Activated CD4-positive, alpha-beta memory T cell treated with anti-CD3 and anti-CD28 coated beads for 36 hours (primary cell): ENCODE measurements around the gene KLK11. TPM values are rescaled to one million over a fixed set of nuclear protein-coding genes. Genes with fewer than 3 reads are reported as not detected.
A peak's percentile ranks its signal among the peaks of the same experiment; 100 is the strongest.

Source experiments
- CTCF ChIA-PET: fragments of 350-600 bp; sonication (Branson Sonifier 250); formaldehyde crosslinking; loops from one replicate; lab custom pipeline; 2021; ENCODE audit warnings: antibody characterized with exemption, inconsistent platforms; lab: Charles Lee
- POLR2A ChIA-PET: fragments of 350-600 bp; sonication (Branson Sonifier 250); formaldehyde crosslinking; loops from one replicate; lab custom pipeline; 2021; ENCODE audit warnings: antibody characterized with exemption; lab: Charles Lee
- DNase-seq: peaks from one replicate; pipeline ENCODE4 v3.0.0-alpha.2; 2020
- H3K27ac Mint-ChIP-seq: one replicate; pipeline ENCODE4 v1.8.0; 2021; ENCODE audit warnings: mixed read lengths
- H3K27me3 Mint-ChIP-seq: one replicate; pipeline ENCODE4 v1.8.0; 2021; ENCODE audit warnings: mixed read lengths
- H3K36me3 Mint-ChIP-seq: one replicate; pipeline ENCODE4 v1.8.0; 2021; ENCODE audit warnings: mixed read lengths
- H3K4me1 Mint-ChIP-seq: one replicate; pipeline ENCODE4 v1.8.0; 2021; ENCODE audit warnings: low read depth, mixed read lengths
- H3K4me3 Mint-ChIP-seq: one replicate; pipeline ENCODE4 v1.8.0; 2021; ENCODE audit warnings: mild to moderate bottlenecking, mixed read lengths
- H3K9me3 Mint-ChIP-seq: one replicate; pipeline ENCODE4 v1.8.0; 2021; ENCODE audit warnings: mixed read lengths
- intact Hi-C: fragments of 100-400 bp; cut with micrococcal nuclease; formaldehyde crosslinking; loops from one replicate; pipeline ENCODE4 v1.15.1; 2023
- total RNA-seq, 2 experiments: library from RNA; stranded (reverse); gene quantifications; one replicate each; pipeline ENCODE4 v1.2.3, GENCODE V29; 2021

The KLK11 gene
- total RNA-seq, 2 experiments from 2014 or later = not detected

DNA sequence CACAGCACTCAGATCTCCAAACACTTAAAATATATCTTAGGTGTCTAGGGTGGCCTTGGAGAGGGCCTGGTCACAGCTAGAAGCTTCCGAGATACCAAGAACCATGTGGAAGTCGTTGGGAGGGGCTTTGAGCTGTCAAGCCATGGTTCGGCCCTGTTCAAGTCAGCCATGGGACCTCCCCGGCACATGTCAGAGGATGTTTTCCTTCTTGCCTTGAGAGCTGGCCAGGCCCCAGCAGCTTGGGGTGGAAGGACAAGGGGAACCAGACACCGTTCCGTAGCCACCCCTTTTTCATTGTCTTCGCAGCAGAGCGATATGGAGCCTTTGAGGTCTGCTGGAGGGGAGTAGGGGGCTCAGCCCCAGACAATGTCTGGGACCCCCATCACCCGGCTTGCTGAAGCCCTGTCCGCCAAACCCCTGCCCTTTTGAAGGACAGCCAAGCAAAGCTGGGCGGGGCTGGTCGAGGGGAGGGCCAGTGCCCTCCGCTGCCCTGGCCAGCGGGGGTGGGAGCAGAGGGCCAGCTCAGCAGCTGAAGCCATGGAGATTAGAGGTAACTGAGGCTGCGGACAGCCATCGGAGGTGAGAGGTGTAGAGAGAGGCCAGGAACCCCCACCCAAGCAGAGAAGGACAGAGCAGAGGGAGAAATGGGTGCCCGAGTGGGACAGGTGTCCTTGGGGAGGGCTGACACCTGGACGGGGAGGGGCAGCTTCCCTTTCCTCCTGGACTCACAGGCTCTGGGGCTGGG lies 435 bp downstream of the KLK11 start:
- no peak for DNase-seq
- POLR2A ChIA-PET = no interaction called here
- no peaks in the 10 kb centered on the region for H3K4me1 Mint-ChIP-seq
- peaks cover 15% of the 10 kb centered on the region for H3K27me3 Mint-ChIP-seq
- no peaks in the 10 kb centered on the region for H3K9me3 Mint-ChIP-seq
- no peaks in the 10 kb centered on the region for H3K36me3 Mint-ChIP-seq
- intact Hi-C loops = no loop called here
- no peak overlapping the region for H3K4me3 Mint-ChIP-seq
- CTCF ChIA-PET = interaction anchor here (0.8 kb wide), 1 partner anchor 133 kb away, joined by 3 read pairs; no protein-coding TSS in a partner anchor
- H3K27ac Mint-ChIP-seq = no peak overlapping the region

DNA sequence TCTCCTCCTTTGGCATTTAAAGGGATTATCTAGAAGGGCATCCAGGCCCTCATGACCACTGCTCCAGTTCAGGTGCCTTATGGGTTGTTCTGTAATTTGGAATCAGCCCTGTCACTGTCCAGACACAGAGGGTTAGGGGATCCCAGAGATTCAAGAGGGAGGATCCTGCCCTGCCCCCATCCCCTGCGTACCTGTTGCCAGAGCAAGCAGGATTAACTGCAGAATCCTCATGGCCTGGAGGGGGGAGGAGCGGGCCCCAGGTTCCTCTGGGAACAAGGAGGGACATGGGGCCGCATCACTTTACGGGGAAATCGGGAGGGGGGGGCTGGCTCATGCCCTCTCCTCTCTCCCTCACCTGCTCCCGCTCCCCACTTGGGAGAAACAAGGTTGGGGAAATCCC lies 1.0 kb downstream of the KLK11 start:
- Mint-ChIP-seq H3K4me3 (no peak overlapping the region), H3K27me3 (peaks cover 13% of the 10 kb centered on the region), H3K4me1 (no peaks in the 10 kb centered on the region), H3K9me3 (no peaks in the 10 kb centered on the region), H3K36me3 (no peaks in the 10 kb centered on the region), H3K27ac (no peak overlapping the region)
- no peak for DNase-seq
- ChIA-PET CTCF (no interaction called here), POLR2A (no interaction called here)
- intact Hi-C loops = no loop called here

- POLR2A ChIA-PET = no interaction called here
- DNase-seq = no peak
- H3K27ac Mint-ChIP-seq = no peak overlapping the region
- CTCF ChIA-PET = no interaction called here
- H3K9me3 Mint-ChIP-seq = no peaks in the 10 kb centered on the region
- H3K36me3 Mint-ChIP-seq = no peaks in the 10 kb centered on the region
- H3K4me1 Mint-ChIP-seq = peaks cover under 1% of the 10 kb centered on the region
- intact Hi-C loops = no loop called here
- H3K27me3 Mint-ChIP-seq = peaks cover 17% of the 10 kb centered on the region
- no peak overlapping the region for H3K4me3 Mint-ChIP-seq
Observed at GRCh38 chr19:51024924-51025323, 1.5 kb downstream of the KLK11 start.

- no peaks in the 10 kb centered on the region for H3K9me3 Mint-ChIP-seq
- H3K4me1 Mint-ChIP-seq = peaks cover 2% of the 10 kb centered on the region
- H3K27ac Mint-ChIP-seq = no peak overlapping the region
- no peak for DNase-seq
- ChIA-PET CTCF (no interaction called here), POLR2A (no interaction called here)
- intact Hi-C loops = no loop called here
- H3K4me3 Mint-ChIP-seq = no peak overlapping the region
- H3K27me3 Mint-ChIP-seq = peaks cover 23% of the 10 kb centered on the region
- no peaks in the 10 kb centered on the region for H3K36me3 Mint-ChIP-seq
Observed at GRCh38 chr19:51023946-51024345, 2.5 kb downstream of the KLK11 start.

DNA sequence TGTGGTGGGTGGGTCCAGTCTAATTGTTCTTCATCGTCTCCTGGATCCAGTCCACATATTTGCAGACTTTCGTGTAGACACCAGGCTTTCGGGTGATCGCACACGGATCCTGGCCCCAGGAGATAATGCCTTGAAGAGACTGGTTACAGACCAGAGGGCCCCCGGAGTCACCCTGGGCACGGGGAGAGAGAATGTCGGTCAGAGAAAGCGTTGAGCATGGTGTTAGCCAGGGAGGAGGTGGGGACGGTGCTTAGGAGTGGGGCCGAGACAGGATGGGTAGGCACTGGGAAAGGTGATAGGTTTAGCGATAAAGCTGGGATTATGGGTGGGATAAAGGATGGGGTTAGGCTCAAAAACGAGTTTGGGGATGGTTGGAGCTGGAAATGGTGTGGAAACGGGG lies 3.9 kb downstream of the KLK11 start:
- intact Hi-C loops = no loop called here
- no peak overlapping the region for H3K27ac Mint-ChIP-seq
- H3K4me1 Mint-ChIP-seq = peaks cover 7% of the 10 kb centered on the region

GRCh38 chr19:51020988-51021651 lies 5.3 kb downstream of the KLK11 start:
- no peaks in the 10 kb centered on the region for H3K9me3 Mint-ChIP-seq
- no peak overlapping the region for H3K4me3 Mint-ChIP-seq
- H3K27me3 Mint-ChIP-seq = peaks cover 39% of the 10 kb centered on the region
- intact Hi-C loops = no loop called here
- H3K36me3 Mint-ChIP-seq = no peaks in the 10 kb centered on the region
- POLR2A ChIA-PET = no interaction called here
- CTCF ChIA-PET = interaction anchor here (0.7 to 2.6 kb wide), 7 partner anchors 11 to 137 kb away, joined by 3 to 12 read pairs (median 3); no protein-coding TSS in a partner anchor
- no peak overlapping the region for H3K27ac Mint-ChIP-seq
- DNase-seq = peak; percentile 23
- H3K4me1 Mint-ChIP-seq = peaks cover 13% of the 10 kb centered on the region

More for the DNA sequence above, 3.9 kb downstream of the KLK11 start:
- Mint-ChIP-seq H3K27me3 (peaks cover 32% of the 10 kb centered on the region), H3K9me3 (no peaks in the 10 kb centered on the region), H3K36me3 (no peaks in the 10 kb centered on the region), H3K4me3 (no peak overlapping the region)
- no peak for DNase-seq
- POLR2A ChIA-PET = no interaction called here
- CTCF ChIA-PET = interaction anchor here (2.6 kb wide), 1 partner anchor 73 kb away, joined by 12 read pairs; no protein-coding TSS in a partner anchor

GRCh38 chr19:51019544-51019925 lies 6.9 kb downstream of the KLK11 start, which contains the start of gene KLK10:
Gene KLK10 (minus strand): TSS chr19:51019709. CDS start chr19:51019130, 579 bp downstream.
- no peak within 1 kb of the TSS for H3K27ac Mint-ChIP-seq
- peaks cover 51% of the 10 kb centered on the region for H3K27me3 Mint-ChIP-seq
- H3K4me3 Mint-ChIP-seq = no peak within 1 kb of the TSS

DNA sequence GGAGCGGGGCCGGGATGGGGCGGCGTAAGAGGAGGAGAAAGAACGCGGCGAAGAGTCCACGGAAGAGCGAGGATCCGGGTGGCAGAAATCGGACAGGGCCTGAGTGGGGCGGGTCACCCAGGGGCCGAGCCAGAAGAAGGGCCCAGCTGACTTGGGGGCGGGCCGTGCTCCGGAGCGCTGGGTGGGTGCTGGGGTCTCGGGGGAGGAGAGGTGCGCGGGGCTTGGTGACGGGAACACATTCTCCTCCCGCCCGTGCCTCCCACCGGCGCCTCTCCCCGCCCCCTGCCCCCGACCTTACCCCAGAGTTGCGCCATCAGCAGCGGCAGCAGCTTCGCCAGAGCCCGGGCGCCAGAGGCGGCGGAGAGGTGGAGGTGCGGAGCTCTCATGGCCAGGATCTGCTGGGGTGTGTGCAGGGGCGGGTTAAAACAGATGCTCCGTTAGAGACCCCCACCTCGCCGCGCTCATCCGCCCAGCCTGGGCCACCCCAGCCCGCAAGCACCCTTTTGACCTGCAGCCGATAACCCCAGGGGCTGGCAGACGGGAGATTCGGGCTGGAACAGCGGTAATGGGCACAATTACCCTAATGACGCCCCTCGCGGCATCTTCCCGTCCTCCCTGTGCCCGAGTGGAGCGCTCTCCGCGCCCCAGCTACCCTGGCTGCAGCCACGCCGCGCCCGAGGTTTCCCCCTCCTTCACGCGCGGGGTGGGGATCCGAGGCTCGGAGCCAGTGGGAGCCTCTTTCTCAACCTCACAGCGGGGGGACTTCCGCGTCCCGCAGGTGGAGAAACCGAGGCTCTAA lies 7.5 kb downstream of the KLK11 start:
- Mint-ChIP-seq H3K9me3 (no peaks in the 10 kb centered on the region), H3K4me1 (peaks cover 13% of the 10 kb centered on the region), H3K27ac (no peak overlapping the region), H3K27me3 (peaks cover 57% of the 10 kb centered on the region), H3K36me3 (no peaks in the 10 kb centered on the region), H3K4me3 (no peak overlapping the region)
- CTCF ChIA-PET = no interaction called here
- intact Hi-C loops = loop anchor here (5.0 kb wide), 1 partner anchor 73 kb away; no protein-coding TSS in a partner anchor
- DNase-seq = no peak
- POLR2A ChIA-PET = no interaction called here

More at GRCh38 chr19:51019544-51019925, 6.9 kb downstream of the KLK11 start, which contains the start of gene KLK10:
- intact Hi-C loops = loop anchor here (5.0 kb wide), 1 partner anchor 73 kb away; no protein-coding TSS in a partner anchor
- ChIA-PET POLR2A (no interaction called here), CTCF (no interaction called here)
- no peaks in the 10 kb centered on the region for H3K36me3 Mint-ChIP-seq
- DNase-seq = no peak
- H3K9me3 Mint-ChIP-seq = no peaks in the 10 kb centered on the region
- H3K4me1 Mint-ChIP-seq = peaks cover 13% of the 10 kb centered on the region

GRCh38 chr19:51016798-51017683 lies 9.4 kb downstream of the KLK11 start:
- Mint-ChIP-seq H3K4me3 (no peak overlapping the region), H3K9me3 (no peaks in the 10 kb centered on the region), H3K27me3 (peaks cover 59% of the 10 kb centered on the region), H3K4me1 (peaks cover 13% of the 10 kb centered on the region), H3K27ac (no peak overlapping the region), H3K36me3 (no peaks in the 10 kb centered on the region)
- POLR2A ChIA-PET = no interaction called here
- intact Hi-C loops = loop anchor here (5.0 kb wide), 1 partner anchor 75 kb away; no protein-coding TSS in a partner anchor
- peak; percentile 40 for DNase-seq
- CTCF ChIA-PET = interaction anchor here (0.8 to 1.5 kb wide), 4 partner anchors 15 to 160 kb away, joined by 3 to 4 read pairs (median 3); no protein-coding TSS in a partner anchor

- Mint-ChIP-seq H3K9me3 (no peaks in the 10 kb centered on the region), H3K36me3 (no peaks in the 10 kb centered on the region), H3K27me3 (peaks cover 60% of the 10 kb centered on the region), H3K4me3 (no peak overlapping the region), H3K27ac (no peak overlapping the region), H3K4me1 (peaks cover 13% of the 10 kb centered on the region)
- CTCF ChIA-PET = interaction anchor here (0.8 kb wide), 1 partner anchor 161 kb away, joined by 3 read pairs; no protein-coding TSS in a partner anchor
- intact Hi-C loops = loop anchor here (5.0 kb wide), 1 partner anchor 77 kb away; no protein-coding TSS in a partner anchor
- DNase-seq = no peak
- POLR2A ChIA-PET = no interaction called here
Observed at GRCh38 chr19:51015691-51016267, 10.6 kb downstream of the KLK11 start.

- ChIA-PET CTCF (no interaction called here), POLR2A (no interaction called here)
- H3K27ac Mint-ChIP-seq = no peak overlapping the region
- no peak for DNase-seq
- peaks cover 60% of the 10 kb centered on the region for H3K27me3 Mint-ChIP-seq
- H3K4me1 Mint-ChIP-seq = peaks cover 11% of the 10 kb centered on the region
- no peaks in the 10 kb centered on the region for H3K36me3 Mint-ChIP-seq
- intact Hi-C loops = no loop called here
- no peaks in the 10 kb centered on the region for H3K9me3 Mint-ChIP-seq
- no peak overlapping the region for H3K4me3 Mint-ChIP-seq
Observed at GRCh38 chr19:51014242-51014641, 12.2 kb downstream of the KLK11 start.
